ENCODE measurements around the gene RMRP. TPM values are rescaled to one million over a fixed set of nuclear protein-coding genes. Genes with fewer than 3 reads are reported as not detected.

The RMRP gene
- total RNA-seq, 1 donor from 2014 or later, result 21,148 TPM

- no peak for DNase-seq (ENCODE audit: low spot score in 2 of 2, unreplicated experiment in 2 of 2)
- Mint-ChIP-seq H3K9me3 (no peaks in the 10 kb centered on the region), H3K4me3 (no peak overlapping the region), H3K27ac (no peak overlapping the region), H3K27me3 (ENCODE audit: low read depth) (peaks cover 13% of the 10 kb centered on the region), H3K4me1 (peaks cover 22% of the 10 kb centered on the region), H3K36me3 (peaks cover 18% of the 10 kb centered on the region)
- TF ChIP-seq CTCF (IDR thresholded peaks at IDR 0.05; ENCODE audit: unreplicated experiment), result no peak
Observed at GRCh38 chr9:35608221-35608620, 49.6 kb downstream of the RMRP start.

Small RNA genes within 50 kb of the gene (microRNA-seq; reads per million reads assigned to microRNA genes)
- gene MIR4667, result 3.5 reads per million, percentile 9 among the genes with 10 or more reads in this experiment

Other genes starting within 250 kb of the RMRP start
- gene RUSC2, start 167.9 kb downstream of the RMRP start, total RNA-seq, result 33.5 to 36.1 TPM (median 34.5 TPM) in 3 replicates
- 48.7 to 52.9 TPM (median 49.0 TPM) in 3 replicates for gene TESK1, start 52.8 kb downstream of the RMRP start, total RNA-seq
- gene CD72, start 39.6 kb downstream of the RMRP start, total RNA-seq, result 4.2 to 5.2 TPM (median 4.7 TPM) in 3 replicates
- gene SIT1, start 7.1 kb downstream of the RMRP start, total RNA-seq, result not detected in 3 replicates
- 16.7 to 17.8 TPM (median 17.0 TPM) in 3 replicates for gene CCDC107, start 273 bp upstream of the RMRP start, total RNA-seq
- 6.3 to 8.0 TPM (median 6.5 TPM) in 3 replicates for gene ARHGEF39, start 7.2 kb upstream of the RMRP start, total RNA-seq
- gene CA9, start 15.9 kb upstream of the RMRP start, total RNA-seq, result 1.1 to 2.3 TPM (median 1.7 TPM) in 3 replicates
- 289 to 294 TPM (median 291 TPM) in 3 replicates for gene TPM2, start 31.9 kb upstream of the RMRP start, total RNA-seq
- 224 to 230 TPM (median 226 TPM) in 3 replicates for gene TLN1, start 74.2 kb upstream of the RMRP start, total RNA-seq
- gene CREB3, start 74.6 kb upstream of the RMRP start, total RNA-seq, result 29.1 to 32.7 TPM (median 31.6 TPM) in 3 replicates
- 81.5 to 84.7 TPM (median 83.9 TPM) in 3 replicates for gene GBA2, start 91.2 kb upstream of the RMRP start, total RNA-seq
- gene RGP1, start 91.3 kb upstream of the RMRP start, total RNA-seq, result 32.6 to 34.3 TPM (median 33.9 TPM) in 3 replicates
- gene MSMP, start 96.3 kb upstream of the RMRP start, total RNA-seq, result not detected in 3 replicates
- 27.2 to 32.4 TPM (median 30.6 TPM) in 3 replicates for gene NPR2, start 133.6 kb upstream of the RMRP start, total RNA-seq
- 0.89 to 1.6 TPM (median 1.4 TPM) in 3 replicates for gene SPAG8, start 154.2 kb upstream of the RMRP start, total RNA-seq
- gene HINT2, start 157.0 kb upstream of the RMRP start, total RNA-seq, result 29.3 to 31.3 TPM (median 30.7 TPM) in 3 replicates
- gene FAM221B, start 170.7 kb upstream of the RMRP start, total RNA-seq, result 0.07 TPM in 1 of 3 replicates, not detected in the others
- gene TMEM8B, start 171.2 kb upstream of the RMRP start, total RNA-seq, result 44.4 to 47.9 TPM (median 45.0 TPM) in 3 replicates
- not detected in 3 replicates for gene OR13J1, start 212.4 kb upstream of the RMRP start, total RNA-seq
- gene HRCT1, start 248.2 kb upstream of the RMRP start, total RNA-seq, result 0.72 to 1.2 TPM (median 1.0 TPM) in 3 replicates

Data from mesothelial cell of epicardium (in vitro differentiated cells).